ENCODE results near the gene PDGFA. TPM values are rescaled to one million over a fixed set of nuclear protein-coding genes. Genes with fewer than 3 reads are reported as not detected.
"Not testable (repeated sequence)": the region's sequence is repeated elsewhere in the genome, so short reads cannot be mapped to it uniquely, and the experiment has no call there.

Gene PDGFA
- total RNA-seq, 5 donors from 2014 or later (not counting 1 experiment from before 2014, with no cell fraction given), result 0.58 to 0.85 (median 0.74) TPM; not detected in 1

DNA sequence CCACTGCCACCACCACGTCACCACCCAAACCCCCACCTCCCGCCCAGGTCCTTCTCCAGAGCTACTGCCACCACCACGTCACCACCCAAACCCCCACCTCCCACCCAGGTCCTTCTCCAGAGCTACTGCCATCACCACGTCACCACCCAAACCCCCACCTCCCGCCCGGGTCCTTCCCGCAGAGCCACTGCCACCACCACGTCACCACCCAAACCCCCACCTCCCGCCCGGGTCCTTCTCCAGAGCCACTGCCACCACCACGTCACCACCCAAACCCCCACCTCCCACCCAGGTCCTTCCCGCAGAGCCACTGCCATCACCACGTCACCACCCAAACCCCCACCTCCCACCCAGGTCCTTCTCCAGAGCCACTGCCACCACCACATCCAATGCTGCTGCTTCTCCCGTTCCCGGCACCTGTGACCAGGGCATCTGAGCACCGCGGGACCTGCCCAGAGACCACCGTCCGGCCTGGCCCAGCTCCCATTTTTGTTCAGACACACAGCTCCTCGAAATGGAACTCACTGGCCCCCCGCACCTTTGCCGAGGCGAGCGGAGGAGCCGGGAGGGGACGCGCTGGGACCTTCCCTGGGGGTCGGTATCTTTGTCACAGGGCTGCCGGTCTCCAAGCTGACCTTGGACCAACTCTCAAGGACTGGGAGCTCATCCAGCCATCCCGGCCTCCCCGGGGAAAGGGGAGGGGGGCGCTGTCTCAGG, 32.7 kb upstream of the PDGFA start:
- H3K9me3 ChIP-seq; H3K4me1 Mint-ChIP-seq; H3K27ac Mint-ChIP-seq; POLR2A ChIA-PET; H3K27me3 Mint-ChIP-seq; H3K36me3 ChIP-seq (ENCODE audit: control insufficient read depth in 2 of 2, extremely low read depth in 1 of 2, insufficient read depth in 1 of 2, low read length in 1 of 2); H3K4me3 ChIP-seq (ENCODE audit: control insufficient read depth in 1 of 2, extremely low read depth in 1 of 2, low read length in 1 of 2); ATAC-seq (replicated peaks in 1 of 4); H3K9me3 Mint-ChIP-seq; H3K4me1 ChIP-seq (ENCODE audit: control insufficient read depth in 1 of 2, extremely low read depth in 1 of 2, insufficient read depth in 2 of 2, low read length in 2 of 2); H3K27me3 ChIP-seq (replicated peaks in 1 of 2; ENCODE audit: control insufficient read depth in 2 of 2, extremely low read depth in 1 of 2, insufficient read depth in 2 of 2, low read length in 1 of 2); H3K36me3 Mint-ChIP-seq; DNase-seq; H3K27ac ChIP-seq (ENCODE audit: low read length); H3K4me3 Mint-ChIP-seq: not testable (repeated sequence)
- CTCF ChIA-PET, result interaction anchor here in 1 of 2 donors (0.6 kb wide), 1 partner anchor 21 kb away, joined by 3 read pairs; no protein-coding TSS in a partner anchor
- WGBS (ENCODE audit: insufficient coverage), result 91% methylated on average over 29 of the region's 32 CpGs

DNA sequence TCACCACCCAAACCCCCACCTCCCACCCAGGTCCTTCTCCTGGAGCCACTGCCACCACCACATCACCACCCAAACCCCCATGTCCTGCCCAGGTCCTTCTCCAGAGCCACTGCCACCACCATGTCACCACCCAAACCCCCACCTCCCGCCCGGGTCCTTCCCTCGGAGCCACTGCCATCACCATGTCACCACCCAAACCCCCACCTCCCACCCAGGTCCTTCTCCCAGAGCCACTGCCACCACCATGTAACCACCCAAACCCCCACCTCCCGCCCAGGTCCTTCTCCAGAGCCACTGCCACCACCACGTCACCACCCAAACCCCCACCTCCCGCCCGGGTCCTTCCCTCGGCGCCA, 31.9 kb upstream of the PDGFA start:
- H3K9me3 ChIP-seq; DNase-seq; ATAC-seq (replicated peaks in 1 of 4); H3K9me3 Mint-ChIP-seq; H3K4me3 ChIP-seq (ENCODE audit: control insufficient read depth in 1 of 2, extremely low read depth in 1 of 2, low read length in 1 of 2); POLR2A ChIA-PET; H3K4me1 ChIP-seq (ENCODE audit: control insufficient read depth in 1 of 2, extremely low read depth in 1 of 2, insufficient read depth in 2 of 2, low read length in 2 of 2); CTCF ChIA-PET; H3K36me3 ChIP-seq (ENCODE audit: control insufficient read depth in 2 of 2, extremely low read depth in 1 of 2, insufficient read depth in 1 of 2, low read length in 1 of 2); H3K36me3 Mint-ChIP-seq; H3K27ac Mint-ChIP-seq; H3K27me3 ChIP-seq (replicated peaks in 1 of 2; ENCODE audit: control insufficient read depth in 2 of 2, extremely low read depth in 1 of 2, insufficient read depth in 2 of 2, low read length in 1 of 2); H3K27me3 Mint-ChIP-seq; H3K27ac ChIP-seq (ENCODE audit: low read length); H3K4me1 Mint-ChIP-seq; H3K4me3 Mint-ChIP-seq: not testable (repeated sequence)
- WGBS (ENCODE audit: insufficient coverage), result 93% methylated on average over 3 of the region's 9 CpGs

DNA sequence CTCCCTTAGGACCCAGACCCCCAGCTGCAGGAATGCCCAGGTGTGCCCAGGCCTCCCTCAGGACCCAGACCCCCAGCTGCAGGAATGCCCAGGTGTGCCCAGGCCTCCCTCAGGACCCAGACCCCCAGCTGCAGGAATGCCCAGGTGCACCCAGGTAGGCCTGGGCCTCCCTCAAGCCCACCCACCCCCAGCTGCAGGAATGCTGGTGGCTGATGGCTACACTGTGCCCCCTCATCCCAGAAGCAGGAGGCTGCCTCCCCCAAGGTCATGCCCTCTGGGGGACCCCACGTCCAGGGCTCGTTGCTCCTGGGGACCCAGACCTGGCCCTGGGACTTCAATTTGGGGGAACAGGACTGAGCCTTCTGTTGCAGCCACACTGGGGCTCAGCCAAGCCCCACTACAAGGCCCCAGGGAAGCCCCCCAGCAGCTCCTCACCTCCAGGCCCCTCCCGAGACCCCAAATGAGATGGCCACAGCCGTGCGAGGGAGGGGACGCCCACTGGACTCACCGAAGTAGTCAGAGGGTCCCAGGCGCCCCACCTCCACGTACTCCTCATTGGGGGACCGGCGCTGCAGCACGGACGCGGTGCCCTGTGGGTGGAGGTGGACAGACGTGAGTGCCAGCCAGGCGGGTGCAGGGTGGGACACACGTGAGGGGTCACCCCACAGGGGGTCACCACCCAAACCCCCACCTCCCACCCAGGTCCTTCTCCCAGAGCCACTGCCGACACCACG, 31.4 kb upstream of the PDGFA start:
- Histone ChIP-seq H3K36me3 (ENCODE audit: control insufficient read depth in 2 of 2, extremely low read depth in 1 of 2, insufficient read depth in 1 of 2, low read length in 1 of 2) (peaks cover 0 to 2% of the 10 kb centered on the region in 2 donors), H3K4me1 (ENCODE audit: control insufficient read depth in 1 of 2, extremely low read depth in 1 of 2, insufficient read depth in 2 of 2, low read length in 2 of 2) (no peaks in the 10 kb centered on the region), H3K9me3 (no peaks in the 10 kb centered on the region), H3K4me3 (ENCODE audit: control insufficient read depth in 1 of 2, extremely low read depth in 1 of 2, low read length in 1 of 2) (no peak overlapping the region), H3K27ac (ENCODE audit: low read length) (no peak overlapping the region), H3K27me3 (replicated peaks in 1 of 2; ENCODE audit: control insufficient read depth in 2 of 2, extremely low read depth in 1 of 2, insufficient read depth in 2 of 2, low read length in 1 of 2) (no peaks in the 10 kb centered on the region)
- Mint-ChIP-seq H3K4me3 (no peak overlapping the region), H3K27ac (no peak overlapping the region), H3K9me3 (no peaks in the 10 kb centered on the region), H3K4me1 (no peaks in the 10 kb centered on the region), H3K27me3 (no peaks in the 10 kb centered on the region), H3K36me3 (peaks cover 8% of the 10 kb centered on the region)
- 89% methylated on average over 4 of the region's 19 CpGs for WGBS (ENCODE audit: insufficient coverage)
- POLR2A ChIA-PET, result no interaction called here
- ATAC-seq (replicated peaks in 1 of 4) (no peak), DNase-seq (no peak)
- CTCF ChIA-PET, result no interaction called here

DNA sequence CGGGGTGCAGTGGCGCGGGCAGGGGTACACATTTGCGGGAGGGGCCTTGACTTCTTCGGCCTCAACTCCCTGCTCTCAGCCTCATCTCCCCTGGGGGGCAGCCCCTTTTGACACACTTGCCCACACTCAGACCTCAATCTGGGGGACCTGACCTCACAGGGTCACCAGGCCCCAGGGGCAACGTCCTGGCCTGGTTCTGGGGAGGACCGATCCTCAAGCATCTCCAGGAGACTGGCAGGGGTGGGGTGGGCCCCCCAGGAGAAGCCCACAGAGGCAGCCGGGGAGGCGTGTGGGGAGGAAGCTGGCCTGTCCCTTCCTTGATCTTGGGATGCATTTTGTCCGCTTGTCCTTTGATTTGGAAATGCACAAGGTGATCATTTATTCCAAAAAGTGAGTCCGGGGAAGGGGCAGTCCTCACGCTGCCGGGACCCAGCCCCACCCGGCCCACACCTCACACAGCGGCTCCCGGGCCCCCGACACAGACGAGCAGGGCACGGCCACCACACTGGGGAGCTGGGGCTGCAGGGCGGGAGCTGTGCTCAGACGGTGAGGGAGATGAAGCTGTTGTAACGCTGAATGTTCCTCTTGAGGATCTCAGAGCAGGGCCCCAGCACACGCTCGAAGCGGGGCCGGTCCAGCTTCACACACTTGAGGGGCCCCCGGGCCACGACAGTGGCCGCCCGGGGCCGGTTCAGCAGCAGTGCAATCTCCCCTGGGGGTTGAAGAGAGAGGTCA, 30.4 kb upstream of the PDGFA start:
- Histone ChIP-seq H3K4me1 (ENCODE audit: control insufficient read depth in 1 of 2, extremely low read depth in 1 of 2, insufficient read depth in 2 of 2, low read length in 2 of 2) (no peaks in the 10 kb centered on the region), H3K36me3 (ENCODE audit: control insufficient read depth in 2 of 2, extremely low read depth in 1 of 2, insufficient read depth in 1 of 2, low read length in 1 of 2) (peaks cover 0 to 2% of the 10 kb centered on the region in 2 donors), H3K27ac (ENCODE audit: low read length) (no peak overlapping the region), H3K9me3 (no peaks in the 10 kb centered on the region), H3K4me3 (ENCODE audit: control insufficient read depth in 1 of 2, extremely low read depth in 1 of 2, low read length in 1 of 2) (no peak overlapping the region), H3K27me3 (replicated peaks in 1 of 2; ENCODE audit: control insufficient read depth in 2 of 2, extremely low read depth in 1 of 2, insufficient read depth in 2 of 2, low read length in 1 of 2) (no peaks in the 10 kb centered on the region)
- no peaks in the 10 kb centered on the region for H3K27me3 Mint-ChIP-seq
- H3K36me3 Mint-ChIP-seq, result peaks cover 8% of the 10 kb centered on the region
- 95% methylated on average over 18 of the region's 31 CpGs for WGBS (ENCODE audit: insufficient coverage)
- ChIA-PET POLR2A (no interaction called here), CTCF (no interaction called here)
- no peaks in the 10 kb centered on the region for H3K4me1 Mint-ChIP-seq
- no peak overlapping the region for H3K4me3 Mint-ChIP-seq
- peaks cover 0 to 5% (median 3%) of the 10 kb centered on the region in 3 donors for H3K9me3 Mint-ChIP-seq
- DNase-seq, result no peak
- no peak overlapping the region for H3K27ac Mint-ChIP-seq
- ATAC-seq (replicated peaks in 1 of 4), result no peak

DNA sequence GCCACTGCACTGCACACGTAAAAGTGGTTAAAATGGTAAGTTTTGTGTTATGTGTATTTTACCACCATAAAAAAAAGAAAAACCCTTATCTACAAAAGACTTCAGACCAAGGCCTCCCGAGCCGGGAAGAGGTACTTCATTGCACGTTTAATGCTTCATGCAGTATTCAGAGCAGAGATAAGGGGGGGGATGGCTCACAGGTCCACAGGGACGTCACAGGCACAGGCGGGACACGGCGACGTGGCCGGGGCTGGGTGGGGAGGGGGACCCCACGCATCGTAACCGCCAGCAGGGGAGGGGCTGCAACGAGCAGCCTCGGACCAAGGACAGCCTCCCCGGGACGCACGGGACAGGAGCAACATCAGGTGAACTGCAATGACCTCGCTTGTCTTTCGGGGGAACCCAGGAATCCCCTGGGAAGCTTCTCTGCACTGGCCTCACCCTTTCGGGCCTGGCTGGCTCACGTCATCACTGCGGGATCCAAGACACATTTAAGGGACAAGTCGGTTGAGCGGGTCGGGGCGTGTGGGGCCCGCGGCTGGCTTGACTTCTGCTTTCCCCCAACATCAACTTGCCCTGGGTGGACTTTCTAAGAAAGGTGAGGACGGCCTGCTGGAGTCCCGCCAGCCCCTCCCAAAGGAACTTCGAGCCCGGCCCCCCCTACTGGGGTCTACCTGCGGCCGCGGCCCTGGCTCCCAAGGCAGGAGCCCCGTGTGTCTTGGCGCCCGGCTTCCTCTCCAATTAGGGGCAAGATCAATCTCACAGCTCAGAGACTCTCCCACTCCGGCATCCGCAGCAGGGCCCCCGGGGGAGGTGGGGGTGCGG, 29.6 kb upstream of the PDGFA start:
- no peak overlapping the region for H3K27ac Mint-ChIP-seq
- no peak overlapping the region for H3K27ac ChIP-seq (ENCODE audit: low read length)
- H3K27me3 ChIP-seq (replicated peaks in 1 of 2; ENCODE audit: control insufficient read depth in 2 of 2, extremely low read depth in 1 of 2, insufficient read depth in 2 of 2, low read length in 1 of 2), result no peaks in the 10 kb centered on the region
- H3K27me3 Mint-ChIP-seq, result no peaks in the 10 kb centered on the region
- H3K4me1 ChIP-seq (ENCODE audit: control insufficient read depth in 1 of 2, extremely low read depth in 1 of 2, insufficient read depth in 2 of 2, low read length in 2 of 2), result no peaks in the 10 kb centered on the region
- no peaks in the 10 kb centered on the region for H3K4me1 Mint-ChIP-seq
- peaks cover 0 to 2% of the 10 kb centered on the region in 2 donors for H3K36me3 ChIP-seq (ENCODE audit: control insufficient read depth in 2 of 2, extremely low read depth in 1 of 2, insufficient read depth in 1 of 2, low read length in 1 of 2)
- no peak for DNase-seq
- no peak overlapping the region for H3K4me3 Mint-ChIP-seq
- peaks cover 8% of the 10 kb centered on the region for H3K36me3 Mint-ChIP-seq
- no peak for ATAC-seq (replicated peaks in 1 of 4)
- no peak overlapping the region for H3K4me3 ChIP-seq (ENCODE audit: control insufficient read depth in 1 of 2, extremely low read depth in 1 of 2, low read length in 1 of 2)
- no peaks in the 10 kb centered on the region for H3K9me3 ChIP-seq
- ChIA-PET CTCF (no interaction called here), POLR2A (no interaction called here)
- 96% methylated on average over 32 of the region's 43 CpGs for WGBS (ENCODE audit: insufficient coverage)
- H3K9me3 Mint-ChIP-seq, result peaks cover 0 to 5% (median 3%) of the 10 kb centered on the region in 3 donors

DNA sequence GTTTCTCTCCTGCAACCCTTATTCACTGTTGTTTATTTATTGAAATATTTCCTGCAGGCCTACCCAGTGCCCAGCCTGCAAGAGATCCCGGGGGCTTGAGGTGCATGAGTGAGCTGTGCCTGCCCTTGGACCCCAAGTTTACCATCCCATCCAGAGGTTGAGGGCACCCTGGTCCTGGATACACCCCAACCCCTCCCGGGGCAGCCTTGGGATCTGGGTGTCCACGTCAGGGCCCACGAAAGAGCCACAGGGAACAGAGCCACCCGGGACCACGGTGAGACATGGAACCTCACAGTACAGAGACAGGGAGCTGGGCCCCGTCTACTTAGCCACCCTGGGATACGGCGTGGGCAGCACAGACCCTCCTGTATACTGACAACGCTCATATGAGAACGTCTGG, 28.8 kb upstream of the PDGFA start:
- H3K9me3 ChIP-seq, result no peaks in the 10 kb centered on the region
- no peak overlapping the region for H3K4me3 Mint-ChIP-seq
- no peak overlapping the region for H3K27ac ChIP-seq (ENCODE audit: low read length)
- no peak overlapping the region for H3K27ac Mint-ChIP-seq
- no peaks in the 10 kb centered on the region for H3K4me1 Mint-ChIP-seq
- WGBS (ENCODE audit: insufficient coverage), result 92% methylated on average over 10 of the region's 11 CpGs
- no peak overlapping the region for H3K4me3 ChIP-seq (ENCODE audit: control insufficient read depth in 1 of 2, extremely low read depth in 1 of 2, low read length in 1 of 2)
- H3K36me3 ChIP-seq (ENCODE audit: control insufficient read depth in 2 of 2, extremely low read depth in 1 of 2, insufficient read depth in 1 of 2, low read length in 1 of 2), result peaks cover 0 to 2% of the 10 kb centered on the region in 2 donors
- H3K27me3 Mint-ChIP-seq, result no peaks in the 10 kb centered on the region
- H3K4me1 ChIP-seq (ENCODE audit: control insufficient read depth in 1 of 2, extremely low read depth in 1 of 2, insufficient read depth in 2 of 2, low read length in 2 of 2), result no peaks in the 10 kb centered on the region
- H3K9me3 Mint-ChIP-seq, result peaks cover 0 to 5% (median 3%) of the 10 kb centered on the region in 3 donors
- no peaks in the 10 kb centered on the region for H3K27me3 ChIP-seq (replicated peaks in 1 of 2; ENCODE audit: control insufficient read depth in 2 of 2, extremely low read depth in 1 of 2, insufficient read depth in 2 of 2, low read length in 1 of 2)
- H3K36me3 Mint-ChIP-seq, result peaks cover 8% of the 10 kb centered on the region
- ChIA-PET CTCF (no interaction called here), POLR2A (no interaction called here)
- ATAC-seq (replicated peaks in 1 of 4) (no peak), DNase-seq (no peak)
